IMR-90 (cell line): ENCODE results near the gene CELSR1. TPM values are rescaled to one million over a fixed set of nuclear protein-coding genes. Genes with fewer than 3 reads are reported as not detected.

Experiments
- ATAC-seq: fragments of 200-7000 bp; cut with Tn5 transposase; 2 replicates; pipeline ENCODE4 v1.9.1; 2020; ENCODE audit warnings: low read depth, mild to moderate bottlenecking, moderate library complexity
- BruUV-seq: library from RNA; stranded (reverse); fragments of 400-500 nt; replicated peaks from 2 replicates; lab custom pipeline; 2021; lab: Mats Ljungman, UMichigan
- CTCF ChIA-PET: fragments of 300-600 bp; formaldehyde crosslinking; extraction: SDS; loops from one replicate; lab custom pipeline; 2021; ENCODE audit warnings: antibody characterized with exemption; lab: Yijun Ruan, JAX
- POLR2A ChIA-PET: fragments of 300-600 bp; sonication (Branson Sonifier 250); formaldehyde crosslinking; loops from one replicate; lab custom pipeline; 2022; ENCODE audit warnings: antibody characterized with exemption; ENCODE audit not compliant: unreplicated experiment; lab: Charles Lee
- DNase-seq: peaks from one replicate; pipeline ENCODE4 v3.0.0; 2013
- H2AFZ ChIP-seq: replicated peaks from 2 replicates; pipeline ENCODE3; 2013; ENCODE audit warnings: low read length, mild to moderate bottlenecking; ENCODE audit not compliant: poor library complexity
- H2AK5ac ChIP-seq: 2 replicates; pipeline ENCODE4 v1.6.1; 2013; ENCODE audit warnings: low read depth, low read length, inconsistent platforms
- H2AK9ac ChIP-seq: replicated peaks from 2 replicates; pipeline ENCODE3; 2013; ENCODE audit warnings: mild to moderate bottlenecking, low read depth, low read length, moderate library complexity; ENCODE audit not compliant: poor library complexity
- H2BK120ac ChIP-seq: 2 replicates; pipeline ENCODE4 v1.6.1; 2013; ENCODE audit warnings: low read depth, low read length, inconsistent platforms
- H2BK15ac ChIP-seq: 3 replicates; pipeline ENCODE4 v1.6.1; 2013; ENCODE audit warnings: low read depth, low read length, inconsistent platforms
- H2BK20ac ChIP-seq: 2 replicates; pipeline ENCODE4 v1.6.1; 2013; ENCODE audit warnings: low read depth, mild to moderate bottlenecking, inconsistent platforms, low read length, moderate library complexity
- H2BK5ac ChIP-seq: 2 replicates; pipeline ENCODE4 v1.6.1; 2013; ENCODE audit warnings: mild to moderate bottlenecking, low read depth, low read length, inconsistent platforms; ENCODE audit not compliant: poor library complexity, severe bottlenecking
- H3K14ac ChIP-seq: replicated peaks from 2 replicates; pipeline ENCODE4 v1.6.1; 2013; ENCODE audit warnings: low read depth, low read length, inconsistent platforms
- H3K18ac ChIP-seq: 2 replicates; pipeline ENCODE4 v1.6.1; 2013; ENCODE audit warnings: low read depth, low read length, control low read depth
- H3K23ac ChIP-seq: 2 replicates; pipeline ENCODE4 v1.6.1; 2013; ENCODE audit warnings: low read depth, low read length, inconsistent platforms
- H3K27ac ChIP-seq: 2 replicates; pipeline ENCODE4 v1.5.1; 2013; ENCODE audit warnings: mild to moderate bottlenecking, control low read depth, low read length; ENCODE audit not compliant: insufficient read depth
- H3K27me3 ChIP-seq: 2 replicates; pipeline ENCODE4 v1.6.1; 2013; ENCODE audit warnings: low read length; ENCODE audit not compliant: control insufficient read depth, insufficient read depth
- H3K36me3 ChIP-seq: 2 replicates; pipeline ENCODE4 v1.6.1; 2013; ENCODE audit warnings: low read length, mixed read lengths; ENCODE audit not compliant: control insufficient read depth, insufficient read depth
- H3K4ac ChIP-seq: 2 replicates; pipeline ENCODE4 v1.6.1; 2013; ENCODE audit warnings: low read depth, low read length, inconsistent platforms
- H3K4me1 ChIP-seq: 2 replicates; pipeline ENCODE4 v1.6.1; 2013; ENCODE audit warnings: low read length, mixed read lengths; ENCODE audit not compliant: control insufficient read depth, insufficient read depth
- H3K4me2 ChIP-seq: 2 replicates; pipeline ENCODE4 v1.6.1; 2013; ENCODE audit warnings: low read depth, mild to moderate bottlenecking, control low read depth, low read length, moderate library complexity
- H3K4me3 ChIP-seq: 2 replicates; pipeline ENCODE4 v1.5.1; 2013; ENCODE audit warnings: low read depth, mild to moderate bottlenecking, control low read depth, low read length, moderate library complexity; ENCODE audit not compliant: insufficient read depth
- H3K56ac ChIP-seq: 2 replicates; pipeline ENCODE4 v1.6.1; 2013; ENCODE audit warnings: low read length, inconsistent platforms; ENCODE audit not compliant: insufficient read depth; ENCODE audit errors: extremely low read depth
- H3K79me1 ChIP-seq, 2 experiments: 2 replicates each; pipeline ENCODE4 v1.6.1; 2013; ENCODE audit warnings: low read length in 2 of 2, inconsistent platforms in 1 of 2, low read depth in 1 of 2
- H3K9ac ChIP-seq: 2 replicates; pipeline ENCODE4 v1.6.1; 2013; ENCODE audit warnings: low read depth, low read length, control low read depth
- H3K9me1 ChIP-seq: 2 replicates; pipeline ENCODE4 v1.6.1; 2013; ENCODE audit warnings: low read length, inconsistent platforms; ENCODE audit not compliant: insufficient read depth
- H3K9me3 ChIP-seq: 2 replicates; pipeline ENCODE4 v1.6.1; 2013; ENCODE audit warnings: low read length; ENCODE audit not compliant: control insufficient read depth, insufficient read depth
- H4K20me1 ChIP-seq: 2 replicates; pipeline ENCODE4 v1.6.1; 2013; ENCODE audit warnings: low read length, inconsistent platforms; ENCODE audit not compliant: insufficient read depth
- H4K5ac ChIP-seq: 2 replicates; pipeline ENCODE4 v1.6.1; 2013; ENCODE audit warnings: mild to moderate bottlenecking, low read depth, low read length, control low read depth
- H4K8ac ChIP-seq, 2 experiments: 2 replicates each; pipeline ENCODE4 v1.6.1; 2013; ENCODE audit warnings: low read depth in 2 of 2, low read length in 2 of 2, control low read depth in 1 of 2, inconsistent platforms in 1 of 2
- H4K91ac ChIP-seq: 2 replicates; pipeline ENCODE4 v1.6.1; 2013; ENCODE audit warnings: low read depth, low read length, inconsistent platforms; ENCODE audit not compliant: insufficient read depth
- BHLHE40 ChIP-seq: fragments of 150-350 bp; IDR thresholded peaks from 2 replicates; pipeline ENCODE4 v1.6.1; 2016; ENCODE audit warnings: mild to moderate bottlenecking, low read depth, low read length
- CEBPB ChIP-seq: IDR thresholded peaks from 2 replicates; pipeline ENCODE4 v1.6.1; 2012; ENCODE audit warnings: low read depth, low read length, improper control_type of control experiment
- FOS ChIP-seq: fragments of 150-350 bp; IDR thresholded peaks from 2 replicates; pipeline ENCODE4 v1.6.1; 2016; ENCODE audit warnings: low read depth, low read length
- MAFK ChIP-seq: IDR thresholded peaks from 2 replicates; pipeline ENCODE4 v1.6.1; 2012; ENCODE audit warnings: low read depth, low read length, improper control_type of control experiment
- MAZ ChIP-seq: IDR thresholded peaks from 2 replicates; pipeline ENCODE4 v1.6.1; 2012; ENCODE audit warnings: low read depth, mild to moderate bottlenecking, low read length, improper control_type of control experiment, moderate library complexity, borderline replicate concordance
- MXI1 ChIP-seq: IDR thresholded peaks from 2 replicates; pipeline ENCODE4 v1.6.1; 2012; ENCODE audit warnings: low read depth, mild to moderate bottlenecking, low read length, moderate library complexity, borderline replicate concordance
- NFE2L2 ChIP-seq: fragments of 150-350 bp; IDR thresholded peaks from 2 replicates; pipeline ENCODE4 v1.6.1; 2016; ENCODE audit warnings: low read depth, mild to moderate bottlenecking, low read length
- POLR2A ChIP-seq: IDR thresholded peaks from 2 replicates; pipeline ENCODE4 v1.6.1; 2012; ENCODE audit warnings: mild to moderate bottlenecking, low read depth, low read length
- RAD21 ChIP-seq: IDR thresholded peaks from 2 replicates; pipeline ENCODE4 v1.6.1; 2012; ENCODE audit warnings: low read length, improper control_type of control experiment
- RCOR1 ChIP-seq: IDR thresholded peaks from 2 replicates; pipeline ENCODE4 v1.6.1; 2012; ENCODE audit warnings: mild to moderate bottlenecking, low read length, improper control_type of control experiment; ENCODE audit not compliant: insufficient replicate concordance
- RFX5 ChIP-seq: IDR thresholded peaks from 2 replicates; pipeline ENCODE4 v1.8.0; 2012; ENCODE audit warnings: low read depth, mild to moderate bottlenecking, low read length, moderate library complexity
- SMC3 ChIP-seq: fragments of 150-350 bp; IDR thresholded peaks from 2 replicates; pipeline ENCODE4 v1.6.1; 2016; ENCODE audit warnings: low read depth, mild to moderate bottlenecking, antibody characterized with exemption, low read length, moderate library complexity
- WGBS, 2 experiments: methylation state at CpG; one replicate each; pipeline versions ENCODE4 v1.1.5 to v1.1.7; 2013; ENCODE audit warnings: missing lambda C conversion rate in 2 of 2; ENCODE audit not compliant: insufficient read length in 1 of 2; ENCODE audit errors: extremely low coverage in 2 of 2; 5-methylcytosine and 5-hydroxymethylcytosine counted together
- dilution Hi-C: fragments of 300-500 bp; cut with HindIII; formaldehyde crosslinking; loops from one replicate; pipeline ENCODE4 v1.14.3; 2018; ENCODE audit warnings: low sequenced_read_pairs; ENCODE audit not compliant: unreplicated experiment
- in situ Hi-C: fragments of 300-500 bp; cut with MboI; formaldehyde crosslinking; loops from 3 replicates; pipeline ENCODE4 v1.14.3; 2019; ENCODE audit warnings: low sequenced_read_pairs, inconsistent platforms, mixed read lengths
- intact Hi-C: fragments of 100-400 bp; cut with micrococcal nuclease; formaldehyde crosslinking; loops from 2 replicates; pipeline ENCODE4 v1.10.0; 2022
- polyA plus RNA-seq, 3 experiments: library from polyadenylated mRNA; depleted of rRNA; stranded (reverse); fragments of >200 nt; gene quantifications; 2 replicates each; pipeline ENCODE4 v1.2.3, GENCODE V29; 2012; ENCODE audit warnings: low replicate concordance in 1 of 3
- total RNA-seq: library from RNA; depleted of rRNA; stranded (reverse); fragments of >200 nt; gene quantifications from 2 replicates; pipeline ENCODE4 v1.2.3, GENCODE V29; 2012
- TF ChIP-seq, protein P1 (sequence below): fragments of 150-350 bp; IDR thresholded peaks from 2 replicates; pipeline ENCODE4 v1.6.1; 2017; ENCODE audit warnings: mild to moderate bottlenecking, antibody characterized with exemption, low read length, low read depth
- TF ChIP-seq, protein P2 (sequence below): fragments of 150-350 bp; IDR thresholded peaks from 2 replicates; pipeline ENCODE4 v1.6.1; 2016; ENCODE audit warnings: low read depth, mild to moderate bottlenecking, low read length, moderate library complexity, borderline replicate concordance
- TF ChIP-seq, protein P3 (sequence below): conservative IDR thresholded peaks from 2 replicates; pipeline ENCODE4 v1.5.1; 2012; ENCODE audit warnings: mild to moderate bottlenecking, low read depth, low read length, improper control_type of control experiment

CELSR1 gene
- total and polyA plus RNA-seq, 2 of the 4 experiments (the other 2 are of a cell fraction) = 0.36 to 0.82 TPM

DNA sequence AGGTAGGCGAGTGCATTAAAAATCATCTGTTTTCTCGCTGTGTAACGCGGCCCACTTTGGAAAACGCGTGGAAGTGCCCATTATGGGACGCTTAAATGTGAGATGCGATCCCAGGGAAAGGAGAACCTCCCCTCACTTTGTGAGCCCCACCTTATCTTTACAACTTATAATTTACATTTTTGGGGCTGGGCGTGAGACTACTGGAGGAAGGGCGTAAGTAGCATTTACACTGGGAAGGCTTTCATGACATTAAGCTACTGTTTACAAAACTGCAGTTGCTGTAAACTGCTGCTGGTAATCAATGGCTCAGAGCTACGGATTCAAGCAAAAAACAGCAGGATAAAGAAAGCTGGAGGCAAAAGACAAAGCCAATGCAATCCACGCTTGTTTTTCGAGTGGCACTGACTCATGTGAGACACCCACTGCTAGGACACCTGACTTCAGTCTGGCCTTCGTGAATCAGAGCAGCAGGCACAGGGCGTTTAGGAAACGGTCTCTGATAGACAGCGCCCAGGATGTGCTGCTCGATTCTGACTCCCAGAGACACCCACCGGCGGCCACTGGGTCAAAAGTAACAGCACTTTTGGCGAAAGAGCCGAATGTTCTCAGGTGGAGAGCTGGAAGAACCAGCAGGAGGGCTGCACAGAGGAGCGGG lies 123.6 kb downstream of the CELSR1 start:
- Histone ChIP-seq H4K8ac (no peak overlapping the region), H3K27me3 (peaks cover 42% of the 10 kb centered on the region), H3K14ac (no peak overlapping the region), H3K9me1 (no peaks in the 10 kb centered on the region), H3K18ac (no peak overlapping the region), H2BK15ac (no peak overlapping the region), H2AK5ac (no peak overlapping the region), H3K79me1 (no peaks in the 10 kb centered on the region), H2AK9ac (no peak overlapping the region), H3K27ac (no peak overlapping the region), H2BK20ac (no peak overlapping the region), H3K9ac (no peak overlapping the region), H3K4ac (no peak overlapping the region), H4K20me1 (no peaks in the 10 kb centered on the region), H3K9me3 (peaks cover 4% of the 10 kb centered on the region), H3K4me1 (no peaks in the 10 kb centered on the region), H2BK5ac (no peak overlapping the region), H4K5ac (no peak overlapping the region), H2BK120ac (no peak overlapping the region), H3K4me3 (no peak overlapping the region), H3K36me3 (no peaks in the 10 kb centered on the region), H3K23ac (no peak overlapping the region), H4K91ac (no peak overlapping the region), H3K4me2 (no peak overlapping the region), H2AFZ (no peak overlapping the region), H3K56ac (no peak overlapping the region)
- intact Hi-C loops = no loop called here
- ATAC-seq (no peak), DNase-seq (no peak)
- no TSS peak for BruUV-seq
- no peak for TF ChIP-seq NFE2L2
- TF ChIP-seq BHLHE40 = no peak
- TF ChIP-seq MAFK = no peak
- no peak for TF ChIP-seq SMC3
- no peak for TF ChIP-seq MXI1
- TF ChIP-seq, protein P1, sequence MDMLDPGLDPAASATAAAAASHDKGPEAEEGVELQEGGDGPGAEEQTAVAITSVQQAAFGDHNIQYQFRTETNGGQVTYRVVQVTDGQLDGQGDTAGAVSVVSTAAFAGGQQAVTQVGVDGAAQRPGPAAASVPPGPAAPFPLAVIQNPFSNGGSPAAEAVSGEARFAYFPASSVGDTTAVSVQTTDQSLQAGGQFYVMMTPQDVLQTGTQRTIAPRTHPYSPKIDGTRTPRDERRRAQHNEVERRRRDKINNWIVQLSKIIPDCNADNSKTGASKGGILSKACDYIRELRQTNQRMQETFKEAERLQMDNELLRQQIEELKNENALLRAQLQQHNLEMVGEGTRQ = no peak
- no peak for TF ChIP-seq FOS
- no peak for TF ChIP-seq RFX5
- TF ChIP-seq CEBPB = no peak
- TF ChIP-seq, protein P2, sequence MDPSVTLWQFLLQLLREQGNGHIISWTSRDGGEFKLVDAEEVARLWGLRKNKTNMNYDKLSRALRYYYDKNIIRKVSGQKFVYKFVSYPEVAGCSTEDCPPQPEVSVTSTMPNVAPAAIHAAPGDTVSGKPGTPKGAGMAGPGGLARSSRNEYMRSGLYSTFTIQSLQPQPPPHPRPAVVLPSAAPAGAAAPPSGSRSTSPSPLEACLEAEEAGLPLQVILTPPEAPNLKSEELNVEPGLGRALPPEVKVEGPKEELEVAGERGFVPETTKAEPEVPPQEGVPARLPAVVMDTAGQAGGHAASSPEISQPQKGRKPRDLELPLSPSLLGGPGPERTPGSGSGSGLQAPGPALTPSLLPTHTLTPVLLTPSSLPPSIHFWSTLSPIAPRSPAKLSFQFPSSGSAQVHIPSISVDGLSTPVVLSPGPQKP = no peak
- TF ChIP-seq, protein P3, sequence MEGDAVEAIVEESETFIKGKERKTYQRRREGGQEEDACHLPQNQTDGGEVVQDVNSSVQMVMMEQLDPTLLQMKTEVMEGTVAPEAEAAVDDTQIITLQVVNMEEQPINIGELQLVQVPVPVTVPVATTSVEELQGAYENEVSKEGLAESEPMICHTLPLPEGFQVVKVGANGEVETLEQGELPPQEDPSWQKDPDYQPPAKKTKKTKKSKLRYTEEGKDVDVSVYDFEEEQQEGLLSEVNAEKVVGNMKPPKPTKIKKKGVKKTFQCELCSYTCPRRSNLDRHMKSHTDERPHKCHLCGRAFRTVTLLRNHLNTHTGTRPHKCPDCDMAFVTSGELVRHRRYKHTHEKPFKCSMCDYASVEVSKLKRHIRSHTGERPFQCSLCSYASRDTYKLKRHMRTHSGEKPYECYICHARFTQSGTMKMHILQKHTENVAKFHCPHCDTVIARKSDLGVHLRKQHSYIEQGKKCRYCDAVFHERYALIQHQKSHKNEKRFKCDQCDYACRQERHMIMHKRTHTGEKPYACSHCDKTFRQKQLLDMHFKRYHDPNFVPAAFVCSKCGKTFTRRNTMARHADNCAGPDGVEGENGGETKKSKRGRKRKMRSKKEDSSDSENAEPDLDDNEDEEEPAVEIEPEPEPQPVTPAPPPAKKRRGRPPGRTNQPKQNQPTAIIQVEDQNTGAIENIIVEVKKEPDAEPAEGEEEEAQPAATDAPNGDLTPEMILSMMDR = no peak
- TF ChIP-seq RCOR1 = no peak
- TF ChIP-seq RAD21 = no peak
- no peak for TF ChIP-seq MAZ
- no peak for TF ChIP-seq POLR2A
- ChIA-PET CTCF (interaction anchor here (1.1 kb wide), 1 partner anchor 46 kb away, joined by 3 read pairs; no protein-coding TSS in a partner anchor), POLR2A (no interaction called here)
- dilution Hi-C loops = no loop called here
- in situ Hi-C loops = no loop called here
- 61% methylated on average over 14 of the region's 23 CpGs; no CpG with 5 or more reads in 1 of the 2 experiments for WGBS, 2 experiments
